Small intestine (tissue), 7 donors: ENCODE measurements around the gene TSPAN9. TPM values are rescaled to one million over a fixed set of nuclear protein-coding genes. Genes with fewer than 3 reads are reported as not detected.
A peak's percentile ranks its signal among the peaks of the same experiment; 100 is the strongest.

Source experiments
- DNase-seq, 2 donors: peaks; one replicate each; pipeline versions ENCODE4 v3.0.0 to v3.0.0-alpha.2; 2013
- FAIRE-seq: peaks from 2 replicates; lab custom pipeline; 2012; peaks lifted over from hg19 to GRCh38; lab: Jason Lieb, UNC
- H3K27ac ChIP-seq, 3 donors: one replicate each; pipeline ENCODE4 v1.5.1; 2013; ENCODE audit warnings: low read length in 2 of 3, mild to moderate bottlenecking in 2 of 3, control low read depth in 1 of 3, inconsistent platforms in 1 of 3, low read depth in 1 of 3, moderate library complexity in 1 of 3
- H3K27me3 ChIP-seq, 3 donors: one replicate each; pipeline ENCODE4 v1.6.1; 2013; ENCODE audit warnings: low read length in 3 of 3, inconsistent platforms in 1 of 3; ENCODE audit not compliant: control insufficient read depth in 3 of 3, insufficient read depth in 3 of 3
- H3K36me3 ChIP-seq, 3 donors: one replicate each; pipeline ENCODE4 v1.6.1; 2013; ENCODE audit warnings: low read length in 3 of 3, inconsistent platforms in 1 of 3, low read depth in 1 of 3, mild to moderate bottlenecking in 1 of 3, moderate library complexity in 1 of 3; ENCODE audit not compliant: control insufficient read depth in 3 of 3, insufficient read depth in 2 of 3
- H3K4me1 ChIP-seq, 3 donors: one replicate each; pipeline ENCODE4 v1.6.1; 2013; ENCODE audit warnings: low read length in 2 of 3, inconsistent platforms in 1 of 3, low read depth in 1 of 3, mild to moderate bottlenecking in 1 of 3, moderate library complexity in 1 of 3; ENCODE audit not compliant: control insufficient read depth in 3 of 3, insufficient read depth in 2 of 3
- H3K4me3 ChIP-seq, 3 donors: one replicate each; pipeline ENCODE4 v1.5.1; 2013; ENCODE audit warnings: low read length in 3 of 3, control low read depth in 1 of 3, inconsistent platforms in 1 of 3, low read depth in 1 of 3, mild to moderate bottlenecking in 1 of 3, moderate library complexity in 1 of 3
- H3K9me3 ChIP-seq, 2 donors: one replicate each; pipeline ENCODE4 v1.6.1; 2013; ENCODE audit warnings: low read depth in 1 of 2, low read length in 1 of 2; ENCODE audit not compliant: control insufficient read depth in 2 of 2, insufficient read depth in 1 of 2
- WGBS, 3 donors: extraction: QIAGEN DNeasy Blood & Tissue Kit; methylation state at CpG; one replicate each; pipeline ENCODE4 v1.1.7; 2013; 5-methylcytosine and 5-hydroxymethylcytosine counted together
- polyA plus RNA-seq, 4 donors: library from polyadenylated mRNA; stranded (reverse) in 3 of 4; unstranded in 1 of 4; fragments of 200-250 nt in 3 of 4; fragments of 120-200 nt in 1 of 4; gene quantifications; one replicate each; pipeline versions ENCODE4 v1.2.1 to v1.2.3, GENCODE V29; 2013
- donor health status: healthy with polysubstance abuse.
- donor health status: control.
- donor health status: control.
- donor health status: Bipolar disorder and iron deficiency.
- donor health status: healthy.

TSPAN9 gene
- polyA plus RNA-seq, 4 donors, result 1.3 to 25.5 (median 12.8) TPM

- Histone ChIP-seq H3K4me3 (peak overlapping the region in 2 of 3 donors; percentile 44 to 48), H3K36me3 (peaks cover 0 to 4% (median 0%) of the 10 kb centered on the region in 3 donors), H3K27ac (no peak overlapping the region), H3K4me1 (peaks cover 0 to 4% (median 0%) of the 10 kb centered on the region in 3 donors), H3K9me3 (no peaks in the 10 kb centered on the region), H3K27me3 (peaks cover 0 to 28% (median 12%) of the 10 kb centered on the region in 3 donors)
- WGBS, 3 donors, result 1 to 2% (median 2%) methylated on average over 30 to 45 of the region's 45 CpGs
- peak; percentile 7 to 74 for DNase-seq
- no peak for FAIRE-seq
Observed at GRCh38 chr12:3199551-3200031, 122.4 kb downstream of the TSPAN9 start.

- H3K36me3 ChIP-seq, result peaks cover 0 to 4% (median 0%) of the 10 kb centered on the region in 3 donors
- no peaks in the 10 kb centered on the region for H3K9me3 ChIP-seq
- WGBS, 3 donors, result 1 to 3% (median 1%) methylated on average over 42 to 49 of the region's 49 CpGs
- peaks cover 0 to 4% (median 0%) of the 10 kb centered on the region in 3 donors for H3K4me1 ChIP-seq
- FAIRE-seq (no peak), DNase-seq (peak; percentile 9 to 67)
- no peak overlapping the region for H3K27ac ChIP-seq
- H3K4me3 ChIP-seq, result peak overlapping the region in 2 of 3 donors; percentile 44 to 48
- H3K27me3 ChIP-seq, result peaks cover 0 to 28% (median 12%) of the 10 kb centered on the region in 3 donors
Observed at GRCh38 chr12:3200032-3200617, 122.9 kb downstream of the TSPAN9 start.

DNA sequence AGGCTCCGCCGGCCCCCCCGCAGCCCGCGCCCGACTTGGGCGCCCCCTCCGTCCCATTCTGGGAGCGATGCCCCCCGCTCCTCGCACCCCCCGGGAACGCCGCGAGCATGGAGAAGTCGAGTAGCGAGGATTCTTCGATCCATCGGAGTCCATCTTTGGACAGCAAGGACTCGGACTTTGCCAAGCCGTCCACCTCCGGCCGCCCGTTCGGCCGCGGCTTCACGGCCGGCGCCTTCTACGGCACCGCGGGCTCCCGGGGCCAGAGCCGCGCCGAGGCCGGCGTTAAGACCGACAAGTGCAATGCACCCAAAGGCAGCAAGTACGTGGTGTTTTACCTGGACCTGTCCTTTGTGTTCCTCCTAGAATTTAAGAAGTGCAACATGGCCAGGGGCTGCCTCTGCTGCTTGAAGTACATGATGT, 123.6 kb downstream of the TSPAN9 start:
- peak overlapping the region in 1 of 3 donors; percentile 48 for H3K4me3 ChIP-seq
- 2 to 9% (median 9%) methylated on average over 33 to 41 of the region's 41 CpGs for WGBS, 3 donors
- peaks cover 0 to 28% (median 12%) of the 10 kb centered on the region in 3 donors for H3K27me3 ChIP-seq
- H3K27ac ChIP-seq, result no peak overlapping the region
- DNase-seq, result peak in 1 of 2 donors; percentile 36
- peaks cover 0 to 4% (median 0%) of the 10 kb centered on the region in 3 donors for H3K4me1 ChIP-seq
- FAIRE-seq, result no peak
- peaks cover 0 to 4% (median 0%) of the 10 kb centered on the region in 3 donors for H3K36me3 ChIP-seq
- no peaks in the 10 kb centered on the region for H3K9me3 ChIP-seq

DNA sequence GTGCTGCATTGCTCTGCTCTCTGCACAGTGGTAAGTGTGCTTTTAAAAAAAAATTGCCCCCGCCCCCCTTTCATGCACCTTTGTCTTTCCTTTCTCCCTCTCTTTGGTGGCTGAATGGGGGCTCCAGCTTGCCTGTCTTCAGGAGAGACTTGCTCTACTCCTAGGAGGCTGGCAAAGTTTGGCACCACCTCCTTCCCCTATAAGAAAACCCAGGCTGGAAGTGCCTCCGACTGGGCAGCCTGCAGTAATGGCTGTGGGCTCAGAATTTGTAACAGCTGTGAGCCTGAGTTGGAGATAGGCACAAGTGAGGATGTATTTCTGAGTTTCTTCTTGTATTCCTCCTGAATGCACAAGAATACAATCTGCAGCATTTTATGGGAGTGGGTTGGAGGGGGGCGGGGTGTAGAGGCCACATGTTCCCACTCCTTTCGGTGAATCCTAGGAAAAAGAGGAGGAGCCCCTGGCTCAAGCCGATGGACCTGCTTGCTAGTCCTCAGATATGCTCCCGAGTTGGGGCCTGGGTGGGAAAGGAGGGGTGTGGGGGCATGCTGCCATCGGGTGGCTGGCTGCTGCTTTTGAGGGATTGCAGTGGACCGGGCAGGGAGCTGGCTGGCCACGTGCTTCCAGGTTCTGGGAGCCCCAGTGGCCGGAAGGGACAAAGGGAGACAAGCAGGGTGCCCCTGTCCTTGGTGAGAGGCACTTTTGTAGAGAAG, 124.3 kb downstream of the TSPAN9 start:
- DNase-seq (no peak), FAIRE-seq (no peak)
- Histone ChIP-seq H3K9me3 (no peaks in the 10 kb centered on the region), H3K4me3 (no peak overlapping the region), H3K36me3 (peaks cover 0 to 8% (median 0%) of the 10 kb centered on the region in 3 donors), H3K27me3 (peaks cover 0 to 28% (median 12%) of the 10 kb centered on the region in 3 donors), H3K4me1 (peaks cover 0 to 4% (median 0%) of the 10 kb centered on the region in 3 donors), H3K27ac (no peak overlapping the region)
- WGBS, 3 donors, result 69 to 80% (median 71%) methylated on average over 10 of the region's 10 CpGs

GRCh38 chr12:3202096-3202495, 124.9 kb downstream of the TSPAN9 start:
- no peak for DNase-seq
- FAIRE-seq, result no peak
- Histone ChIP-seq H3K4me1 (peaks cover 0 to 4% (median 0%) of the 10 kb centered on the region in 3 donors), H3K27ac (no peak overlapping the region), H3K36me3 (peaks cover 0 to 11% (median 0%) of the 10 kb centered on the region in 3 donors), H3K9me3 (no peaks in the 10 kb centered on the region), H3K27me3 (peaks cover 0 to 28% (median 12%) of the 10 kb centered on the region in 3 donors), H3K4me3 (no peak overlapping the region)
- 76 to 84% (median 80%) methylated on average over 11 of the region's 11 CpGs for WGBS, 3 donors

GRCh38 chr12:3202734-3203446, 125.7 kb downstream of the TSPAN9 start:
- Histone ChIP-seq H3K27me3 (peaks cover 0 to 28% (median 12%) of the 10 kb centered on the region in 3 donors), H3K9me3 (no peaks in the 10 kb centered on the region), H3K4me1 (peaks cover 0 to 4% (median 0%) of the 10 kb centered on the region in 3 donors), H3K27ac (no peak overlapping the region), H3K4me3 (no peak overlapping the region), H3K36me3 (peaks cover 0 to 13% (median 0%) of the 10 kb centered on the region in 3 donors)
- no peak for FAIRE-seq
- WGBS, 3 donors, result 27 to 28% (median 27%) methylated on average over 8 of the region's 8 CpGs
- DNase-seq, result peak; percentile 37 to 73

- peaks cover 0 to 28% (median 12%) of the 10 kb centered on the region in 3 donors for H3K27me3 ChIP-seq
- DNase-seq, result no peak
- no peak for FAIRE-seq
- H3K9me3 ChIP-seq, result no peaks in the 10 kb centered on the region
- whole genome bisulfite sequencing, 3 donors, result 47 to 61% (median 57%) methylated on average over 2 of the region's 2 CpGs
- H3K4me3 ChIP-seq, result no peak overlapping the region
- H3K27ac ChIP-seq, result no peak overlapping the region
- peaks cover 0 to 4% (median 0%) of the 10 kb centered on the region in 3 donors for H3K4me1 ChIP-seq
- peaks cover 0 to 15% (median 0%) of the 10 kb centered on the region in 3 donors for H3K36me3 ChIP-seq
Observed at GRCh38 chr12:3203713-3204112, 126.5 kb downstream of the TSPAN9 start.

- H3K36me3 ChIP-seq, result peaks cover 0 to 15% (median 0%) of the 10 kb centered on the region in 3 donors
- no peak overlapping the region for H3K27ac ChIP-seq
- peaks cover 0 to 24% (median 12%) of the 10 kb centered on the region in 3 donors for H3K27me3 ChIP-seq
- H3K4me1 ChIP-seq, result peaks cover 0 to 4% (median 0%) of the 10 kb centered on the region in 3 donors
- WGBS, 3 donors, result 85 to 92% (median 85%) methylated on average over 10 of the region's 10 CpGs
- H3K4me3 ChIP-seq, result no peak overlapping the region
- no peaks in the 10 kb centered on the region for H3K9me3 ChIP-seq
- no peak for DNase-seq
- FAIRE-seq, result no peak
Observed at GRCh38 chr12:3204143-3204542, 127.0 kb downstream of the TSPAN9 start.
